Stimulated activated naive B cell treated with anti-CD40 and anti-IgM and Interleukin-4, amounts not matched to agents 10 μg/mL and 1 μg/mL and 100 μg/mL, for 72 hours (primary cell): ENCODE data around the gene POP4.
"Not testable (repeated sequence)": the region's sequence is repeated elsewhere in the genome, so short reads cannot be mapped to it uniquely, and the experiment has no call there.

Experiments used
- ATAC-seq, 2 donors: fragments of 150-1000 bp; cut with Tn5 transposase; replicated peaks; 2 replicates each; pipeline ENCODE4 v1.10.0; 2021; ENCODE audit warnings: moderate library complexity in 1 of 2
- DNase-seq: peaks from one replicate; pipeline ENCODE4 v3.0.0; 2021
- H3K27ac Mint-ChIP-seq: one replicate; pipeline ENCODE4 v1.8.0; 2022; ENCODE audit warnings: mild to moderate bottlenecking, mixed read lengths
- H3K27me3 Mint-ChIP-seq, 2 donors: one replicate each; pipeline ENCODE4 v1.8.0; 2022; ENCODE audit warnings: mixed read lengths in 2 of 2
- H3K36me3 Mint-ChIP-seq, 2 donors: one replicate each; pipeline ENCODE4 v1.8.0; 2022; ENCODE audit warnings: mixed read lengths in 2 of 2, mild to moderate bottlenecking in 1 of 2
- H3K4me1 Mint-ChIP-seq, 2 donors: one replicate each; pipeline ENCODE4 v1.8.0; 2022; ENCODE audit warnings: mixed read lengths in 2 of 2, mild to moderate bottlenecking in 1 of 2
- H3K4me3 Mint-ChIP-seq, 2 donors: one replicate each; pipeline ENCODE4 v1.8.0; 2022; ENCODE audit warnings: mild to moderate bottlenecking in 2 of 2, mixed read lengths in 2 of 2, moderate library complexity in 1 of 2
- H3K9me3 Mint-ChIP-seq, 2 donors: one replicate each; pipeline ENCODE4 v1.8.0; 2022; ENCODE audit warnings: mixed read lengths in 2 of 2, mild to moderate bottlenecking in 1 of 2

POP4 gene

DNA sequence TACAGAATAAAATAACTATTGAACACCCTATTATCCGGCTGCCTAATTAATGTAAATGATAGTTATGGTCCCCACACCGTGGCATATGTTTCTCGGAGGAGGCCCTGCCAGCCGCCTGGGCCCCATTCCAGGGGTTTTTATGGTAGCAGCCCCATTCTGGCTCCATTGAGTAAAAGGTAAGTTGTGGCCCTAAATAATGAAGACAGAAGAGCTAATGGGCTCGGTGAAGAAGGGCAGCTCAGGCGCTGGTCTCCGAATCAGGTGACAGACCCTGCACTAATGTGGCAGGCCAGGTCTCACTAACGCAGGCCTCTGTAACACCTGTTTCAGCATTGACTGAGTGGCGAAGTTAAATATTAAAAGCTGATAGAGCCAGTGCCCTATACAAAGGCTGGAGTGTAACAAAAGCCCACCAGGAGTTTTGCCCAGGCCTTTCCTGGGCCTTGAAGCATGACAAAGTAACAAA, 19.1 kb downstream of the POP4 start:
- peaks cover 21 to 25% of the 10 kb centered on the region in 2 donors for H3K4me1 Mint-ChIP-seq
- H3K27ac Mint-ChIP-seq: no peak overlapping the region

DNA sequence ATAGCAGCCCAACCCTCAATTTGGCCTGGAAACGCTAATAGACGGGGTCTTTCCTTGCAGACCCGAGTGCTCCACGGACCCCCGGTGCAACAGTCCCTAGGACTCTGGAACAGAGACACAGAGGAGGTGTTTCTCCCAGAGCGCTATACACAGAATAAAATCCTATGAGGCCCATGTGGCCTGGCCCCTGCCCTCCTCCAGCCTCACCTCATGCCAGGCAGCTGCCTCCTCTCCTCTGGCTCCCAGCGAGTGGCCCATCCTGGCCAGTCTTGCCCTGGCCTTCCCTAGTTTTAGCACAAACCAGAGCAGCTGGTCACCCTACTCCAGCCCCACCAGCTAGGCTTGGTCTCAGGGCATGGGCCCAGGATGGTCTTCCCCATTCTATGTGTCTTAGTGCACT, 20.3 kb downstream of the POP4 start:
- DNase-seq: no peak
- H3K36me3 Mint-ChIP-seq: no peaks in the 10 kb centered on the region

More for the DNA sequence above, 19.1 kb downstream of the POP4 start:
- Mint-ChIP-seq H3K36me3 (no peaks in the 10 kb centered on the region), H3K27me3 (peaks cover 13 to 20% of the 10 kb centered on the region in 2 donors), H3K4me3 (no peak overlapping the region), H3K9me3 (no peaks in the 10 kb centered on the region)
- no peak for ATAC-seq
- DNase-seq: no peak

DNA sequence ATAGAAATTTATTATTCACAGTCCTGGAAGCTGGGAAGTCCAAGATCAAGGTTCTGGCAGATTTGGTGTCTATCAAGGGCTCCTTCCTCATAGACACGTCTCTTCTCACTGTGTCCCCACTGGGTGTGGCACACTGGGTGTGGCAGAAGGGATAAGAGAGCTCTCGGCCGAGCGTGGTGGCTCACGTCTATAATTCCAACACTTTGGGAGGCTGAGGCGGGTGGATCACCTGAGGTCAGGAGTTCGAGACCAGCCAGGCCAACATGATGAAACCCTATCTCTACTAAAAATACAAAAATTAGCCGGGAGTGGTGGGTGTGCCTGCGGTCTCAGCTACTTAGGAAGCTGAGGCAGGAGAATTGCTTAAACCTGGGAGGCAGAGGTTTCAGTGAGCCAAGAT, 20.7 kb downstream of the POP4 start:
- not testable (repeated sequence) for DNase-seq, H3K27me3 Mint-ChIP-seq, H3K9me3 Mint-ChIP-seq, ATAC-seq, H3K27ac Mint-ChIP-seq, H3K4me3 Mint-ChIP-seq, H3K4me1 Mint-ChIP-seq, H3K36me3 Mint-ChIP-seq

More for the DNA sequence above, 20.3 kb downstream of the POP4 start:
- H3K9me3 Mint-ChIP-seq: no peaks in the 10 kb centered on the region
- H3K4me3 Mint-ChIP-seq: no peak overlapping the region
- H3K4me1 Mint-ChIP-seq: peaks cover 12 to 14% of the 10 kb centered on the region in 2 donors
- no peak overlapping the region for H3K27ac Mint-ChIP-seq
- peaks cover 3 to 14% of the 10 kb centered on the region in 2 donors for H3K27me3 Mint-ChIP-seq
- no peak for ATAC-seq

- H3K4me3 Mint-ChIP-seq: no peak overlapping the region
- no peaks in the 10 kb centered on the region for H3K27me3 Mint-ChIP-seq
- no peak for ATAC-seq
- DNase-seq: no peak
- no peaks in the 10 kb centered on the region for H3K36me3 Mint-ChIP-seq
- peaks cover 0 to 2% of the 10 kb centered on the region in 2 donors for H3K4me1 Mint-ChIP-seq
- no peaks in the 10 kb centered on the region for H3K9me3 Mint-ChIP-seq
- H3K27ac Mint-ChIP-seq: no peak overlapping the region
These were observed 22.7 kb downstream of the POP4 start for GRCh38 chr19:29628661-29629385.

- ATAC-seq (no peak), DNase-seq (no peak)
- Mint-ChIP-seq H3K27ac (no peak overlapping the region), H3K9me3 (no peaks in the 10 kb centered on the region), H3K27me3 (no peaks in the 10 kb centered on the region), H3K4me3 (no peak overlapping the region), H3K4me1 (peaks cover 0 to 2% of the 10 kb centered on the region in 2 donors), H3K36me3 (no peaks in the 10 kb centered on the region)
These were observed 23.9 kb downstream of the POP4 start for GRCh38 chr19:29629836-29630534.

DNA sequence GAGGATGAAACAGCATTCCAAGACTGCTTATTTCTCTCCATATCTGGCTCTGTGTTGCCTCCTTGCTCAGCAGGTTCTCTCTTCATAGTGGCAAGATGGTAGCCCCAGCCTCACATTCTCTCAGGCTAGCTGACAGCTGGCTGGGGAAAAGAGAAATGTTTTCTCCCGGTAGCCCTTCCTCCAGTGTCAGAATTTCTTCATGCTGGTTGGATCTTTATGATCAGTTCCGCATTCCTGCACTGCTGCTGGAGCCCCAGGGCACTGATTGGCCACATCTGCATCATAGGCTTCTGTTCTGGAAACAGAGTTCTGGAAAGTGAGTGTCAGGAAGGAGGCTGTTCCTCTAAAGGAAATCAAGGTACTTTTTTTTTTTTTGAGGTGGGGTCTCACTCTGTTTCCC, 24.6 kb downstream of the POP4 start:
- no peaks in the 10 kb centered on the region for H3K27me3 Mint-ChIP-seq
- H3K4me1 Mint-ChIP-seq: peaks cover 0 to 2% of the 10 kb centered on the region in 2 donors
- ATAC-seq: no peak
- no peak overlapping the region for H3K4me3 Mint-ChIP-seq
- no peaks in the 10 kb centered on the region for H3K36me3 Mint-ChIP-seq
- H3K9me3 Mint-ChIP-seq: no peaks in the 10 kb centered on the region
- no peak for DNase-seq
- no peak overlapping the region for H3K27ac Mint-ChIP-seq

GRCh38 chr19:29631450-29631849, 25.4 kb downstream of the POP4 start:
- Mint-ChIP-seq H3K4me1 (peaks cover 0 to 1% of the 10 kb centered on the region in 2 donors), H3K27me3 (no peaks in the 10 kb centered on the region), H3K4me3 (no peak overlapping the region), H3K9me3 (no peaks in the 10 kb centered on the region), H3K27ac (no peak overlapping the region), H3K36me3 (no peaks in the 10 kb centered on the region)
- ATAC-seq: no peak
- no peak for DNase-seq

DNA sequence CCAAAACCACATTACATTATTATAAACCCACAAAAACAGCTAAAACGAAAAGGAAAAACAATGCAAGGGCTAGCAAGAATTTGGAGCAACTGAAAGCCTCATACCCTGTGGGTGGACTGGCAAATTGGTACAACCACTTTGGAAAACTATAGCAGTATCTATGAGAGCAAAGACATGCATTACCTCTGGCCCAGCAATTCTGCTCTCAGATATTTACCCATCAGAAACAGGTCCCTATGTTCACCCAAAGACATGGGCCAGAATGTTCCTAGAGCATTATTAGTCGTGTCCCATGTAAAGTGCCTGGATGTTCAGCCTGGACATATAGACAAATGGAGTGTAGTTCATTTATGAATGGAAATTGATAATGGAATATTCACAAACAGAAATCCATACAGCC, 27.9 kb downstream of the POP4 start:
- ATAC-seq (no peak), DNase-seq (no peak)
- H3K4me3 Mint-ChIP-seq: no peak overlapping the region
- H3K27ac Mint-ChIP-seq: no peak overlapping the region
- no peaks in the 10 kb centered on the region for H3K4me1 Mint-ChIP-seq
- no peaks in the 10 kb centered on the region for H3K36me3 Mint-ChIP-seq
- H3K27me3 Mint-ChIP-seq: no peaks in the 10 kb centered on the region
- no peaks in the 10 kb centered on the region for H3K9me3 Mint-ChIP-seq

- no peak overlapping the region for H3K4me3 Mint-ChIP-seq
- no peak overlapping the region for H3K27ac Mint-ChIP-seq
- no peaks in the 10 kb centered on the region for H3K27me3 Mint-ChIP-seq
- ATAC-seq (no peak), DNase-seq (no peak)
- no peaks in the 10 kb centered on the region for H3K9me3 Mint-ChIP-seq
- no peaks in the 10 kb centered on the region for H3K36me3 Mint-ChIP-seq
- no peaks in the 10 kb centered on the region for H3K4me1 Mint-ChIP-seq
These were observed 28.5 kb downstream of the POP4 start for GRCh38 chr19:29634423-29635130.

GRCh38 chr19:29635963-29636362, 29.9 kb downstream of the POP4 start:
- ATAC-seq (no peak), DNase-seq (no peak)
- no peak overlapping the region for H3K4me3 Mint-ChIP-seq
- peaks cover 0 to 5% of the 10 kb centered on the region in 2 donors for H3K27me3 Mint-ChIP-seq
- H3K27ac Mint-ChIP-seq: no peak overlapping the region
- H3K36me3 Mint-ChIP-seq: no peaks in the 10 kb centered on the region
- no peaks in the 10 kb centered on the region for H3K4me1 Mint-ChIP-seq
- no peaks in the 10 kb centered on the region for H3K9me3 Mint-ChIP-seq

DNA sequence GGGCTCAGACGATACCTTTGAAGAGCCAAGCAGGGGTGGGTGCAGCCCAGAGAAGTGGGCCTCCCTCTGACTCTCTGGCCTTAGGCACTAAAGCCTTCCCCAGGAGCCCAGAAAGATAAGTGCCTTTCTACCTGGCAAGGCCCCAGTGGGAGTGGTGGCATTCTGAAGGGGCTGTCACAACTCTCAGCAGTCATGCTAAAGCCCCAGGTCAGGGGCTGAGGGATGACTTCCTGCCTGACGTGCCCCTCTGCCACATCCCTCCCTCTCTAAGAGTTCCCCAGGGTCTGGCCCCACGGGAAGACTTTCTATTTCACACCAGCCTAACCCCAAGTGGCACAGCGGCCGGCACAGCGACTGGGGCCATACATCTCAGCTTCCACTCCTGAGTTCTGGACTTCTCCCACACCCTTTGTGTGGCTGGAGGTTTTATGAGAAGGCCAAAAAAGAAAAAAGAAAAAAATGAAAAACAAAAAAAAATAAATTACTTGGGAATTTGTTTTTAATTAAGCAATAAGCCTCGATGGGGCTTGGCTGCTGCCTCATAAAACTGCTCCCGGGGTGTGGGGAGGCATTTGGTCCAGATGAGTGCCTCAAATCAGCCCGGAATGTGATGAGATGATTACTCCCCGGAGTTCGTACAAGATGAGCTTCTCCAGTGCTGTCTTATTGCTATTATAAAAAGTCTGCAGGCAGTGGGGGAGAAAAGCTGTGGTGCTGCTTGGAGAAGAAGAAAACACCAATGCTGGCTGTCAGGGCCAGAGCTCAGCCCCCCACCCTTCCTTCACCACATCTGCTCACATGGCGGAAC, 30.7 kb downstream of the POP4 start:
- Mint-ChIP-seq H3K4me3 (no peak overlapping the region), H3K4me1 (no peaks in the 10 kb centered on the region), H3K9me3 (no peaks in the 10 kb centered on the region), H3K27me3 (peaks cover 0 to 13% of the 10 kb centered on the region in 2 donors), H3K27ac (no peak overlapping the region), H3K36me3 (no peaks in the 10 kb centered on the region)
- DNase-seq (no peak), ATAC-seq (no peak)

- Mint-ChIP-seq H3K9me3 (no peaks in the 10 kb centered on the region), H3K36me3 (no peaks in the 10 kb centered on the region), H3K27ac (no peak overlapping the region)
These were observed 33.0 kb downstream of the POP4 start for GRCh38 chr19:29639086-29639485.

GRCh38 chr19:29640231-29640630, 34.1 kb downstream of the POP4 start:
- no peak for DNase-seq
- peaks cover 5 to 17% of the 10 kb centered on the region in 2 donors for H3K27me3 Mint-ChIP-seq
- no peak overlapping the region for H3K4me3 Mint-ChIP-seq

More at GRCh38 chr19:29639086-29639485, 33.0 kb downstream of the POP4 start:
- no peaks in the 10 kb centered on the region for H3K4me1 Mint-ChIP-seq
- H3K27me3 Mint-ChIP-seq: peaks cover 0 to 17% of the 10 kb centered on the region in 2 donors
- ATAC-seq: no peak
- no peak overlapping the region for H3K4me3 Mint-ChIP-seq
- no peak for DNase-seq

DNA sequence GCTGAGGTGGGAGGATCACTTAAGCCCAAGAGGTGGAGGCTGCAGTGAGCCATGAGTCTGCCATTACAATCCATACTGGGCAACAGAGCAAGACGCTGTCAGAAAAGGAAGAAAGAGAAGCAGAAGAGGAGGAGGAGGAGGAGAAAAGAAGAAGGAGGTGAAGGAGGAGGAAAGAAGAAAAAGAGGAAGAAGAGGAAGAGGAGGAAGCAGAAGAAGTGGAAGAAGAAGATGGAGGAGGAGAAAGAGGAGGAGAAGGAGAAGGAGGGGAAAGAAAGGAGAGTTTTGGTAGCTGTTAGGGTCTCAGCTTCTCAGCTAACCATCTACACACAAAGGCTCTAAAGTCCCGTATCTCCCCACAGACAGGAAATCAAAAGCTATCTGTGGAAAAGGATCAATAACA, 35.5 kb downstream of the POP4 start:
- no peak for DNase-seq
- Mint-ChIP-seq H3K9me3 (no peaks in the 10 kb centered on the region), H3K4me3 (no peak overlapping the region), H3K4me1 (peaks cover 6 to 9% of the 10 kb centered on the region in 2 donors), H3K27ac (no peak overlapping the region), H3K27me3 (peaks cover 16 to 30% of the 10 kb centered on the region in 2 donors), H3K36me3 (no peaks in the 10 kb centered on the region)
- ATAC-seq: no peak

More at GRCh38 chr19:29640231-29640630, 34.1 kb downstream of the POP4 start:
- Mint-ChIP-seq H3K36me3 (no peaks in the 10 kb centered on the region), H3K9me3 (no peaks in the 10 kb centered on the region), H3K4me1 (no peaks in the 10 kb centered on the region), H3K27ac (no peak overlapping the region)
- no peak for ATAC-seq
